Measurements from ENCODE around the gene KDM4B.

Gene KDM4B

GRCh38 chr19:5177745-5178450 lies 209.0 kb downstream of the KDM4B start:
- Histone ChIP-seq H4K20me1 (ENCODE audit: control insufficient read depth, insufficient read depth, low read depth, low read length) (no peaks in the 10 kb centered on the region), H3K27me3 (ENCODE audit: control insufficient read depth, low read length) (no peaks in the 10 kb centered on the region; the same call in 1 of the 2 replicates), H3K79me2 (ENCODE audit: control insufficient read depth, low read length) (no peaks in the 10 kb centered on the region), H3K4me2 (ENCODE audit: low read length) (no peak overlapping the region), H3K4me1 (ENCODE audit: control insufficient read depth, low read length) (no peaks in the 10 kb centered on the region), H3K36me3 (ENCODE audit: control insufficient read depth, low read length) (no peaks in the 10 kb centered on the region), H3K9me2 (replicated peaks; ENCODE audit: control insufficient read depth, low read length) (no peaks in the 10 kb centered on the region), H3K27ac (ENCODE audit: low read depth, low read length) (no peak overlapping the region), H3F3A (ENCODE audit: control insufficient read depth, insufficient read depth) (no peaks in the 10 kb centered on the region), H3K4me3 (ENCODE audit: low read length) (no peak overlapping the region), H3K9me3 (ENCODE audit: control insufficient read depth, insufficient read depth, low read length) (no peaks in the 10 kb centered on the region)
- TF ChIP-seq CTCF (IDR thresholded peaks at IDR 0.05; ENCODE audit: low read depth, low read length, poor library complexity, severe bottlenecking): no peak
- no peak for TF ChIP-seq EZH2phosphoT487 (IDR thresholded peaks at IDR 0.05; ENCODE audit: borderline replicate concordance, low read length)

GRCh38 chr19:5178841-5179240 lies 209.9 kb downstream of the KDM4B start:
- no peak overlapping the region for H3K4me2 ChIP-seq (ENCODE audit: low read length)
- H3K9me3 ChIP-seq (ENCODE audit: control insufficient read depth, insufficient read depth, low read length): no peaks in the 10 kb centered on the region

GRCh38 chr19:5179256-5179655 lies 210.3 kb downstream of the KDM4B start:
- Histone ChIP-seq H3K9me2 (replicated peaks; ENCODE audit: control insufficient read depth, low read length) (no peaks in the 10 kb centered on the region), H3K36me3 (ENCODE audit: control insufficient read depth, low read length) (no peaks in the 10 kb centered on the region), H3K4me2 (ENCODE audit: low read length) (no peak overlapping the region), H3K27ac (ENCODE audit: low read depth, low read length) (no peak overlapping the region), H3F3A (ENCODE audit: control insufficient read depth, insufficient read depth) (no peaks in the 10 kb centered on the region), H3K4me1 (ENCODE audit: control insufficient read depth, low read length) (no peaks in the 10 kb centered on the region), H4K20me1 (ENCODE audit: control insufficient read depth, insufficient read depth, low read depth, low read length) (no peaks in the 10 kb centered on the region), H3K79me2 (ENCODE audit: control insufficient read depth, low read length) (no peaks in the 10 kb centered on the region), H3K9me3 (ENCODE audit: control insufficient read depth, insufficient read depth, low read length) (no peaks in the 10 kb centered on the region), H3K27me3 (ENCODE audit: control insufficient read depth, low read length) (no peaks in the 10 kb centered on the region; the same call in 1 of the 2 replicates), H3K4me3 (ENCODE audit: low read length) (no peak overlapping the region)
- TF ChIP-seq CTCF (IDR thresholded peaks at IDR 0.05; ENCODE audit: low read depth, low read length, poor library complexity, severe bottlenecking) (no peak), EZH2phosphoT487 (IDR thresholded peaks at IDR 0.05; ENCODE audit: borderline replicate concordance, low read length) (no peak)

More at GRCh38 chr19:5178841-5179240, 209.9 kb downstream of the KDM4B start:
- TF ChIP-seq CTCF (IDR thresholded peaks at IDR 0.05; ENCODE audit: low read depth, low read length, poor library complexity, severe bottlenecking) (no peak), EZH2phosphoT487 (IDR thresholded peaks at IDR 0.05; ENCODE audit: borderline replicate concordance, low read length) (no peak)
- H3K27me3 ChIP-seq (ENCODE audit: control insufficient read depth, low read length): no peaks in the 10 kb centered on the region; the same call in 1 of the 2 replicates
- H3K27ac ChIP-seq (ENCODE audit: low read depth, low read length): no peak overlapping the region
- no peaks in the 10 kb centered on the region for H4K20me1 ChIP-seq (ENCODE audit: control insufficient read depth, insufficient read depth, low read depth, low read length)
- H3F3A ChIP-seq (ENCODE audit: control insufficient read depth, insufficient read depth): no peaks in the 10 kb centered on the region
- H3K9me2 ChIP-seq (replicated peaks; ENCODE audit: control insufficient read depth, low read length): no peaks in the 10 kb centered on the region
- H3K4me1 ChIP-seq (ENCODE audit: control insufficient read depth, low read length): no peaks in the 10 kb centered on the region
- H3K36me3 ChIP-seq (ENCODE audit: control insufficient read depth, low read length): no peaks in the 10 kb centered on the region
- H3K4me3 ChIP-seq (ENCODE audit: low read length): no peak overlapping the region
- no peaks in the 10 kb centered on the region for H3K79me2 ChIP-seq (ENCODE audit: control insufficient read depth, low read length)
